HG03064 (cell line): Measurements from ENCODE around the gene PDHB.

Experiments
- ATAC-seq: cut with Tn5 transposase; IDR thresholded peaks from one replicate; pipeline ENCODE4 v1.9.1; 2021; ENCODE audit warnings: low read depth; ENCODE audit not compliant: unreplicated experiment

Gene PDHB

GRCh38 chr3:58433400-58434167, at the start of gene PDHB:
TSS of gene PDHB (minus strand) at chr3:58433832. CDS start at chr3:58433809, 23 bp downstream.
- peak; percentile 91 for ATAC-seq

- no peak for ATAC-seq
Observed at GRCh38 chr3:58482917-58483636, 49.4 kb upstream of the PDHB start.

- ATAC-seq: no peak
Observed at GRCh38 chr3:58480309-58480708, 46.7 kb upstream of the PDHB start.

- no peak for ATAC-seq
Observed at GRCh38 chr3:58478781-58479180, 45.1 kb upstream of the PDHB start.

- no peak for ATAC-seq
Observed at GRCh38 chr3:58474967-58475578, 41.4 kb upstream of the PDHB start.

- no peak for ATAC-seq
Observed at GRCh38 chr3:58474348-58474911, 40.8 kb upstream of the PDHB start.

GRCh38 chr3:58473275-58473674, 39.6 kb upstream of the PDHB start:
- ATAC-seq: no peak

GRCh38 chr3:58471025-58471887, 37.6 kb upstream of the PDHB start:
- no peak for ATAC-seq

- no peak for ATAC-seq
Observed at GRCh38 chr3:58470363-58471024, 36.9 kb upstream of the PDHB start.

- ATAC-seq: no peak
Observed at GRCh38 chr3:58469096-58469495, 35.5 kb upstream of the PDHB start.

GRCh38 chr3:58466899-58467563, 33.4 kb upstream of the PDHB start:
- no peak for ATAC-seq

- ATAC-seq: no peak
Observed at GRCh38 chr3:58464866-58465265, 31.2 kb upstream of the PDHB start.

GRCh38 chr3:58463942-58464271, 30.3 kb upstream of the PDHB start:
- no peak for ATAC-seq

GRCh38 chr3:58463181-58463941, 29.7 kb upstream of the PDHB start:
- ATAC-seq: peak; percentile 77

- no peak for ATAC-seq
Observed at GRCh38 chr3:58462829-58463180, 29.2 kb upstream of the PDHB start.

GRCh38 chr3:58459160-58459559, 25.5 kb upstream of the PDHB start:
- no peak for ATAC-seq

- ATAC-seq: no peak
Observed at GRCh38 chr3:58452176-58452575, 18.5 kb upstream of the PDHB start.

- no peak for ATAC-seq
Observed at GRCh38 chr3:58441514-58442450, 8.2 kb upstream of the PDHB start.
